Neural cell (in vitro differentiated cells): ENCODE data around the gene HIGD1C. TPM values are rescaled to one million over a fixed set of nuclear protein-coding genes. Genes with fewer than 3 reads are reported as not detected.

Experiments
- H2AFZ ChIP-seq: fragments of 200-600, 300-800 bp; sonication (generic), shearing (Covaris generic); 2 replicates; pipeline ENCODE4 v1.6.0; 2014; ENCODE audit warnings: low read depth, mild to moderate bottlenecking, antibody characterized with exemption, low read length, moderate library complexity
- H3F3A ChIP-seq: fragments of 200-600 bp; shearing (Covaris generic); 2 replicates; pipeline ENCODE4 v1.6.1; 2016; ENCODE audit warnings: mild to moderate bottlenecking, moderate library complexity, mixed read lengths, antibody characterized with exemption, low read length; ENCODE audit not compliant: insufficient read depth, poor library complexity, severe bottlenecking
- H3K27ac ChIP-seq: fragments of 200-600, 300-800 bp; sonication (generic), shearing (Covaris generic); 2 replicates; pipeline ENCODE4 v1.5.1; 2014; ENCODE audit warnings: mild to moderate bottlenecking, low read length, moderate library complexity
- H3K27me3 ChIP-seq: fragments of 300-800, 200-600 bp; sonication (generic), shearing (Covaris generic); 2 replicates; pipeline ENCODE4 v1.6.0; 2014; ENCODE audit warnings: mild to moderate bottlenecking, low read depth, low read length, moderate library complexity; ENCODE audit not compliant: insufficient read depth
- H3K36me3 ChIP-seq: fragments of 300-800, 200-600 bp; sonication (generic), shearing (Covaris generic); 2 replicates; pipeline ENCODE4 v1.5.1; 2014; ENCODE audit warnings: mild to moderate bottlenecking, antibody characterized with exemption, low read length, moderate library complexity; ENCODE audit not compliant: insufficient read depth
- H3K4me2 ChIP-seq: fragments of 300-800, 200-600 bp; sonication (generic), shearing (Covaris generic); 2 replicates; pipeline ENCODE4 v1.6.0; 2014; ENCODE audit warnings: mild to moderate bottlenecking, low read length
- H3K4me3 ChIP-seq: fragments of 300-800, 200-600 bp; sonication (generic), shearing (Covaris generic); 2 replicates; pipeline ENCODE4 v1.5.1; 2014; ENCODE audit warnings: mild to moderate bottlenecking, low read length, moderate library complexity
- H3K79me2 ChIP-seq: fragments of 200-600 bp; shearing (Covaris generic); replicated peaks from 2 replicates; pipeline ENCODE4 v1.6.0; 2014; ENCODE audit warnings: mild to moderate bottlenecking, low read length, moderate library complexity; ENCODE audit not compliant: insufficient read depth
- H3K9ac ChIP-seq: fragments of 300-800, 200-600 bp; sonication (generic), shearing (Covaris generic); 2 replicates; pipeline ENCODE4 v1.6.1; 2016; ENCODE audit warnings: mild to moderate bottlenecking, low read length, mixed read lengths
- H3K9me2 ChIP-seq: fragments of 200-600 bp; shearing (Covaris generic); 2 replicates; pipeline ENCODE4 v1.6.1; 2016; ENCODE audit warnings: mild to moderate bottlenecking, low read length, mixed read lengths; ENCODE audit not compliant: insufficient read depth
- H3K9me3 ChIP-seq: fragments of 200-600, 300-800 bp; sonication (generic), shearing (Covaris generic); 2 replicates; pipeline ENCODE4 v1.6.1; 2016; ENCODE audit warnings: mild to moderate bottlenecking, mixed run types, low read length, moderate library complexity, mixed read lengths
- H4K20me1 ChIP-seq: fragments of 200-600 bp; shearing (Covaris generic); 2 replicates; pipeline ENCODE4 v1.6.1; 2016; ENCODE audit warnings: mild to moderate bottlenecking, mixed run types; ENCODE audit not compliant: insufficient read depth
- CTCF ChIP-seq: fragments of 450-650 bp; IDR thresholded peaks from 2 replicates; pipeline ENCODE4 v1.5.1; 2014; ENCODE audit warnings: antibody characterized with exemption, mild to moderate bottlenecking, moderate library complexity; ENCODE audit not compliant: poor library complexity, severe bottlenecking
- EP300 ChIP-seq: fragments of 450-650 bp; conservative IDR thresholded peaks from 2 replicates; pipeline ENCODE4 v1.6.1; 2014; ENCODE audit warnings: antibody characterized with exemption, mild to moderate bottlenecking, moderate library complexity; ENCODE audit not compliant: poor library complexity, severe bottlenecking
- EZH2 ChIP-seq: fragments of 200-600, 300-800 bp; shearing (Covaris generic), sonication (generic); IDR thresholded peaks from 2 replicates; pipeline ENCODE4 v1.6.1; 2014; ENCODE audit warnings: antibody characterized with exemption, low read length, borderline replicate concordance, mild to moderate bottlenecking; ENCODE audit not compliant: insufficient read depth, poor library complexity, severe bottlenecking
- MXI1 ChIP-seq: fragments of 450-650 bp; conservative IDR thresholded peaks from 2 replicates; pipeline ENCODE4 v1.6.1; 2014; ENCODE audit warnings: antibody characterized with exemption, mild to moderate bottlenecking; ENCODE audit not compliant: poor library complexity, severe bottlenecking
- POLR2AphosphoS5 ChIP-seq: IDR thresholded peaks from 2 replicates; pipeline ENCODE4 v1.6.1; 2012
- RAD21 ChIP-seq: fragments of 450-650 bp; conservative IDR thresholded peaks from 2 replicates; pipeline ENCODE4 v1.6.1; 2014; ENCODE audit warnings: antibody characterized with exemption, mild to moderate bottlenecking, moderate library complexity
- REST ChIP-seq: IDR thresholded peaks from 2 replicates; pipeline ENCODE4 v1.6.1; 2012; ENCODE audit warnings: borderline replicate concordance
- SMC3 ChIP-seq: fragments of 450-650 bp; conservative IDR thresholded peaks from 2 replicates; pipeline ENCODE4 v1.6.1; 2014; ENCODE audit warnings: antibody characterized with exemption, mild to moderate bottlenecking, moderate library complexity; ENCODE audit not compliant: poor library complexity
- TAF1 ChIP-seq: IDR thresholded peaks from 2 replicates; pipeline ENCODE4 v1.6.1; 2012; ENCODE audit warnings: low read depth
- polyA plus RNA-seq: library from polyadenylated mRNA; depleted of rRNA; stranded (reverse); fragments of >200 nt; gene quantifications from 2 replicates; pipeline ENCODE4 v1.2.3, GENCODE V29; 2014

Gene HIGD1C
- polyA plus RNA-seq, 1 donor from 2014 or later: not detected

GRCh38 chr12:50988871-50989270 is 36.5 kb downstream of the HIGD1C start:
- no peaks in the 10 kb centered on the region for H3K9me2 ChIP-seq
- TF ChIP-seq TAF1 (no peak), RAD21 (no peak), REST (no peak), POLR2AphosphoS5 (no peak), MXI1 (no peak), CTCF (no peak), SMC3 (no peak), EP300 (no peak), EZH2 (no peak)
- H3K36me3 ChIP-seq: peaks cover 18% of the 10 kb centered on the region
- no peaks in the 10 kb centered on the region for H4K20me1 ChIP-seq
- H3K27me3 ChIP-seq: no peaks in the 10 kb centered on the region
- H3K4me3 ChIP-seq: no peak overlapping the region
- H3K27ac ChIP-seq: no peak overlapping the region
- no peak overlapping the region for H2AFZ ChIP-seq
- no peaks in the 10 kb centered on the region for H3K9me3 ChIP-seq
- H3K4me2 ChIP-seq: no peak overlapping the region
- H3K79me2 ChIP-seq: no peaks in the 10 kb centered on the region
- no peak overlapping the region for H3K9ac ChIP-seq
- H3F3A ChIP-seq: no peaks in the 10 kb centered on the region

GRCh38 chr12:50990147-50990727 is 37.9 kb downstream of the HIGD1C start:
- no peaks in the 10 kb centered on the region for H3K9me2 ChIP-seq
- no peak overlapping the region for H2AFZ ChIP-seq
- H3F3A ChIP-seq: no peaks in the 10 kb centered on the region
- no peaks in the 10 kb centered on the region for H3K27me3 ChIP-seq
- no peak overlapping the region for H3K4me2 ChIP-seq
- H3K4me3 ChIP-seq: no peak overlapping the region
- H3K79me2 ChIP-seq: no peaks in the 10 kb centered on the region
- H3K27ac ChIP-seq: no peak overlapping the region
- peaks cover 18% of the 10 kb centered on the region for H3K36me3 ChIP-seq
- TF ChIP-seq RAD21 (no peak), REST (no peak), SMC3 (no peak), TAF1 (no peak)
- no peaks in the 10 kb centered on the region for H3K9me3 ChIP-seq
- H4K20me1 ChIP-seq: no peaks in the 10 kb centered on the region
- no peak overlapping the region for H3K9ac ChIP-seq
